Smooth muscle cell of the brain vasculature (primary cell): ENCODE results near the gene SYTL3.
"Not testable (repeated sequence)": the region's sequence is repeated elsewhere in the genome, so short reads cannot be mapped to it uniquely, and the experiment has no call there.

Experiments
- DNase-seq: peaks from one replicate; pipeline ENCODE4 v3.0.0-alpha.2; 2012; ENCODE audit warnings: low read depth, low spot score

The SYTL3 gene

DNA sequence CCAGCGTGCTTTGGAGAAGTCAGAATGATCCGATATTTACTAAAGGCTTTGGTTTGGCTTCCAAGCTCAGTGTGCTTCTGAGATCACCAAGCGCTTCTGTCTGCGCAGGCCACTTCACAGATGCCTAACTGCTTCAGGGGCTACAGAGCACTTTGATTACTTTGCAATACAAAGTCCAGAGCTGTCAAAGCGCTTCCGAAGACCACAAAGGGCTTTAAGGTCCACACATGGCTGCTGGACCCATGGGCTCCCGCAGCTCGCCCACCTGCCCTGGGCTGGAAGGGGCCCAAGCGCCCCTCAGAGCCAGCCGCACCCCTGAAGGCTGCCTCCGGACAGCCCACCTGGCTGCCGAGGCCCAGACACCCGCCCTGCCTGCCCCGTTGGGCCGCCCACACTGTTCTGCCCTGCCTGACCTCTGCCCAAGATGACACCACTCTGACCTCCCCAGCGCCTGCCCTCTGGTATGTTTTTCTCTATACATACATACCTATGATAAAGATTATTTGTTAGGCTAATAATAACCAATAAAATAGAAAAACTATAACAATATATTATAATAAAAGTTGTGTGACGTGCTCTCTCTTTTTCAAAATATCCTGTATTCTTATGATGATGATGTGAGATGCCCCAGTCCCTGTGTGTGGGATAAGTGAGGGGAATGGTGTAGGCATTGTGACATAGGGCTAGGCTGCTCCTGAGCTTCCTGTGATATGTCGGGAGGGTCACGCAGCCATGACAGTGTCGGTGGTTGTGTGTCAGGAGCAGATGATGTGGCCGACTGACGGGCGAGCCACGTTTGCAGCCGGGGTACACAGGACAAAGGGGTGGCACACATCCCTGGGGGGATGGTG is 27.9 kb upstream of the SYTL3 start:
- no peak for DNase-seq

DNA sequence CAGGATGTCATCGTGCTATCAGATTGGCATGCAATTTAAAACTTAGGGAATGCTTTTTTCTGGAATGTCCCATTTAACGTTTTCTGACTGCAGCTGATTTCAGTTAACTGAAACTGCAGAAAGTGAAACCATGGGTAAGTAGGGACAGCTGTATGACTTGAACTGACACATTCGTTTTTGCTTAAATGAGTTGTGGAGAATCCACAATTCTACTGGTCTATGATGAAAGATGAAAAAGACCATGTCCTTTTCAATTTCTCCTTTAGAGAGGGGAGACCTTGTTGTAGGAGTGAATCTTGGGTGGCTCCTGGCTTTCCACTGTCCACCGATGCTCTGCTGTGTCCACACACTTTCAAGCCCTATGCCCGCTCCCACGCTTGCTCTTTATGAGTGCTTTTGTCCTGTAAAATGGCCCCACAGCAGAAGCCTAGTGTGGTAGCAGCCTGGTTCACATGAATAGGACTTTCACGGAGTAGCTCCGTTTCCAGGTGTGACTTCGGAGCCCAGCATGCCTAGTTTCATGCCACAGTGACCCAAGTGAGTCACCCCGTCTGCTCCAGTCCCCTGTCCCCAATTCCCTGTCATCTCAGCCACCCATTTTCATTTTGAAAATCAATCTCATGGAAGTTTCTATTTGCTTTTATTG is 27.2 kb upstream of the SYTL3 start:
- DNase-seq: no peak

DNA sequence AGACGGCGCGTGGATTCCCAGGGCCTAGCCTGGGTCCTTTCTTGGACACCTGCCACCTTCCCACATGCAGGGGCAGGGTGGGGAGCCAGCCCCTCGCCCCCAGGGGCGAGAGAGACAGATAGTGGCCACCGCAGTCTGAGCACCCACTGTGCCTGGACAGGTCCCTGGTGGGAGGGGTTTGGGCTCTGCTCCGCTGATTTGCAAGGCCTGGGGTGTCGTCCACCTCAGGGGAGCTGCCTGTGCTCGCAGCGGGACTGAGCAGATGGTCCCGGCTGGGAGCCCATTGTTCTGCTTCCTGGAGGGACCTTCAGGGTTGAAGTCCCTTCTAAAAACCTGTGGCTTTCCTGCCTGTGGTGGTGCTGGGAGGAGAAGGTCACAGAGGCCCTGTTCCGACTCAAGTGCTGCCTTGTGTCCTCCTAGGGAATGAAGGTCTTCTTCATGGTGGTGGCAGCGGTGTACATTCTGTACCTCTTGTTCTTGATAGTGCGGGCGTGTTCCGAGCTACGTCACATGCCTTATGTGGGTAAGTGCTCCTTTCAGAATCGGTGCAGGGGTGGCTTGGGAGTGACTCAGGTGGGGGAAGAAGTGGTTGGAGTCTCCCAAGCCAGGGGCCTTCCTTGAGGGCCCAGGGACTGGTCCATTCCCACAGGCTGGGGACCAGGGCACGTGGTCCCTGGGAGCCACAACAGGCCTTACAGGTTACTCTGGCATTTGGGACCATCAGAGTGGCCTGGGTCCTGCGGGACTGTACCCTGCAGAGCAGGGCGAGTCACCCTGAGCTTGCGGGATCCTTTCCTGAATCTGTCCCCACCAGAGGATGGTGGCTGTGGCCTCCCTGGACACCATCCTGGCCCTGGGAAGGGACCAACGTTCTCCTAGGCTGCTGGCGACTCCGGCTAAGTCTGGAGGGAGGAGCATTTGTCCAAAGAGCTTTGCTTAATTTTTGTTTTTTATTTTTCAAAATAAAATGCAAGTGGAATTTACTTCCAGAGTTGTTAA is 24.9 kb upstream of the SYTL3 start:
- no peak for DNase-seq

DNA sequence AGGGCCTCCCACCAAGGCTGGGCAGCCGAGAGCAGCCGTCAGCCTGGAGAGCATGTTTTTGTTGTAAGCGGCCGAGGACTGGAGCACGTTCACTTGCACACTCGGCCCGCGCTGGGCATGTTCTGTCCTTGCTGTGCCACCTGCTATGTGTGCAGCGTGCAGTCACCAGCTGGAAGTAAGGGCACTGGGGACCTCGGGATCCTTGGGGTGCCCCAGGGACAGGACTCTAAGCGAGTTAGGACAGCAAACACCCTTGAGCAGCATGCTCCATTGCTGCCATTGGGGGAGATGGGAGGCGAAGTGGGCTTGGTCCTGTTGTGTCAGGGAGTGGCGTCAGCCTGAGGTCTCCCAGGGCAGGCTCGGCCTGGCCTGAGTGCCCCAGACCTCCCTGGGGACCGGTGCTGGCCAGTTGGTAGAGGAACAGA is 24.0 kb upstream of the SYTL3 start:
- DNase-seq: no peak

- no peak for DNase-seq
Observed at GRCh38 chr6:158626360-158627167, 23.3 kb upstream of the SYTL3 start.

- DNase-seq: no peak
Observed at GRCh38 chr6:158627168-158627939, 22.5 kb upstream of the SYTL3 start.

- no peak for DNase-seq
Observed at GRCh38 chr6:158627940-158628211, 22.0 kb upstream of the SYTL3 start.

- DNase-seq: no peak
Observed at GRCh38 chr6:158628542-158628941, 21.3 kb upstream of the SYTL3 start.

- DNase-seq: no peak
Observed at GRCh38 chr6:158629367-158630221, 20.3 kb upstream of the SYTL3 start.

DNA sequence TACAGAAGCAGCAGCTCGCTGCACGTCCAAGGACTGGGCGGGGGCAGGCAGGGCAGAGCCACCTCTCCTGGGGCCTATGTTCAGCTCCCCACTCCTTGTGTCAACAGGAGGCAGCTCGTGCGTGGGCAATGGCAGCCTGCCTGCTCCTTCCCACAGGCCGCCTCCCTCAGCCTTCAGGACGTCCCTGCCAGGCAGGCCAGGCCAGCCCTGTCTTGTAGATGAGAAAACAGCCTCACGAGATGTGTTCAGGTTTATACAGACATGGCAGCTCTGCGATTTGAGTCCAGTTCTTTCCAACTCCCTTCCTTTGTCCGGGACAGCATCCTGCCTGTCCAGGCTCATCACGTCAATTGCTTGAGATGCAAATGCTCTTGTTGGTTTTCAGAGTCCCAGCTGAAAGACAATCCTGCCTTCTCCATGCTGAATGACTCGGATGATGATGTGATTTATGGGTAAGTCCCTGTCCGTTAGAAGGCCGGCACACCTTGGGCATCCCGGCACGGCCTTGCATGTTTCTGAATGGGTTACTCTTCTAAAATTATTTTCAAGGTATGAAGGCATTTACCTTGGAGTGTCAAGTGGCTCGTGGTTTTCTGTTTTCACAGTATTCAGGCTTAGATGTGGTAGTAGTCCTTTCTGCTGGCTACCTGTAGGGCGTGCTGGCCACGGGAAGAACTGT is 18.8 kb upstream of the SYTL3 start:
- no peak for DNase-seq

DNA sequence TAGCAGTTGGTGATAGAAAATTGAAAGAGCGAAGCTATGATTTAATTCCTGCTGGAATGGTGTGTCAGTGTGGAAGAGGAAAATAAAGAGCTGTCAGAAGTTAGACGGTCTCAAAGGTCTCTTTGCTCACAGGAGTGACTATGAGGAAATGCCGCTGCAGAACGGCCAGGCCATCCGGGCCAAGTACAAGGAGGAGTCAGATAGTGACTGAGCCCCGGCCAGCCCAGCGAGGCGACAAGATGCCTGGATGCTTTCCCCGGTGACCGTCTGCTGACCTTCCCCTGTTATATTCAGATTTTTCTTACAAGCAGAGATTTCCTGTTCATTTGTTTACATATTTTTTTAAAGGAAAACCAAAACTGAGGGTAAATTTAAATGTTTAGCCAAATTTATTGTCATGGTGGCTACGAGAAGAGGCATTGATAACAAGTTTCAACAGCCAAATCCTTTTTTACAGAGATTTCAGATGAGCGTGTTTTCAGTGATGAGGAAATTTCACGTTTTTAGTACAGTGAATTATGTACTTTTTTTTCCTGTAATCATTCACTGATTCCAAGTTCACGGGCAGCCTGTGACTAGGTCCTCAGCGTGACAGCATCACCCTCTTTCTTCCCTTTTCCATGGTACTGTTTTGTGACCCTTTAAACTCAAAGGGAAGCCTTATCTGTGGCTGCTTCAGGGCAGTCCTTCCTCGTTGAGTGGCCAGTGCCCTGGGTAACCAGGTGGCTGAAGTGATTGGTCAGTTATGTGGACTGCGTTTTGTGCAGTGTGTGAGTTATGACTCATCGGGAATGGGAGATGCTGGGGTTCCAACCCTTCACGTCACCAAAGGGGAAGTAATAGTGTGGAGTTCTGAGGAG is 17.9 kb upstream of the SYTL3 start:
- DNase-seq: no peak

GRCh38 chr6:158632538-158633119 is 17.2 kb upstream of the SYTL3 start:
- not testable (repeated sequence) for DNase-seq

- DNase-seq: no peak
Observed at GRCh38 chr6:158633127-158633526, 16.7 kb upstream of the SYTL3 start.

GRCh38 chr6:158634695-158635426 is 15.0 kb upstream of the SYTL3 start:
- no peak for DNase-seq

DNA sequence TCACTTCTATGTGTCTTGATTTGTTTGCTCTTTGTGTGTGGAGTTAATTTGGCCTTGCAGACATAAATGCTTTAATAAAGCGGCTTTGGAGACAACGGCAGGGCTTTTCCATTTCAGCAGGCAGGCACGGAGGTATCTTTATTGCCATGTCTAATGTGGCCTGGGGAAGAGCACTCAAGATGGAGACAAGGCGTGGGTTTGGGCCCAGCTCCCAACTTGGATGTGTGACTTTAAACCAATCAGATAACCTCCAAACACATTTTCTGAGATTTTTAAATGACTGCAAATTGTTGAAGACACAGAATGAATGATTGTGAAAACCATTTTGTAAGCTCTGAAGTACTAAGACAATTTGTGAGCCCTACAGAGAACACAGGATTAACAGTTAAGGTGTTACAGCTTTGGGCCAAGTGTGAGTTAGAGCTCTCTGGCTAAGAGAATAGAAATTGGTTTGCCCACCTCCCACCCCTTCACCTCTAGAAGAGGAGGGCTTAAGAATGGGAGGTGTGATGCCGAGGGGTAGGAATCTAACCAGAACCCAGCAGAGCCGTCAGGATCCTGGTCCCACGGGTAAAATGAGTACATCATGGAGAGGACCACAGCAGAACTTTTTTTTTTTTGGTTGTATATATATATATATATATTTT is 14.3 kb upstream of the SYTL3 start:
- DNase-seq: no peak

- no peak for DNase-seq
Observed at GRCh38 chr6:158636778-158637177, 13.1 kb upstream of the SYTL3 start.
